Thymus (tissue), 11 donors: ENCODE results near the gene LAMP5. TPM values are rescaled to one million over a fixed set of nuclear protein-coding genes. Genes with fewer than 3 reads are reported as not detected.

Experiments
- DNase-seq, 9 donors: peaks; one replicate each; pipeline ENCODE4 v3.0.0-alpha.2; 2013; ENCODE audit warnings: low spot score in 9 of 9, low read depth in 6 of 9, missing footprints in 1 of 9
- H3K27ac ChIP-seq, 2 donors: one replicate each; pipeline ENCODE4 v1.5.1; 2013; ENCODE audit warnings: control low read depth in 1 of 2, low read depth in 1 of 2, low read length in 1 of 2, mild to moderate bottlenecking in 1 of 2, moderate library complexity in 1 of 2
- H3K27me3 ChIP-seq, 2 donors: one replicate each; pipeline ENCODE4 v1.5.1; 2013; ENCODE audit warnings: low read length in 1 of 2; ENCODE audit not compliant: control insufficient read depth in 2 of 2, insufficient read depth in 1 of 2
- H3K36me3 ChIP-seq, 2 donors: one replicate each; pipeline ENCODE4 v1.5.1; 2013; ENCODE audit warnings: low read length in 1 of 2, mild to moderate bottlenecking in 1 of 2, moderate library complexity in 1 of 2; ENCODE audit not compliant: control insufficient read depth in 2 of 2, insufficient read depth in 2 of 2
- H3K4me1 ChIP-seq, 2 donors: one replicate each; pipeline ENCODE4 v1.5.1; 2013; ENCODE audit warnings: low read length in 2 of 2; ENCODE audit not compliant: control insufficient read depth in 2 of 2, insufficient read depth in 2 of 2
- H3K4me3 ChIP-seq, 2 donors: one replicate each; pipeline ENCODE4 v1.5.1; 2013; ENCODE audit warnings: low read length in 2 of 2, control low read depth in 1 of 2, mild to moderate bottlenecking in 1 of 2
- H3K9me3 ChIP-seq, 2 donors: one replicate each; pipeline ENCODE4 v1.5.1; 2013; ENCODE audit warnings: low read length in 1 of 2, mild to moderate bottlenecking in 1 of 2; ENCODE audit not compliant: control insufficient read depth in 2 of 2, insufficient read depth in 1 of 2
- WGBS: extraction: QIAGEN DNeasy Blood & Tissue Kit; methylation state at CpG from one replicate; pipeline ENCODE4 v1.1.7; 2013; 5-methylcytosine and 5-hydroxymethylcytosine counted together
- polyA plus RNA-seq: library from polyadenylated mRNA; stranded (reverse); fragments of 200-250 nt; gene quantifications from one replicate; pipeline ENCODE4 v1.2.3, GENCODE V29; 2013
- total RNA-seq: library from RNA; stranded (reverse); fragments of 120-200 nt; gene quantifications from one replicate; pipeline ENCODE4 v1.2.4, GENCODE V29; 2013
- donor health status: healthy.

Gene LAMP5
- total and polyA plus RNA-seq, 2 donors: 0.39 to 0.99 TPM

GRCh38 chr20:9572670-9573069, 58.3 kb downstream of the LAMP5 start:
- Histone ChIP-seq H3K27me3 (peaks cover 0 to 4% of the 10 kb centered on the region in 2 donors), H3K27ac (no peak overlapping the region), H3K36me3 (no peaks in the 10 kb centered on the region), H3K4me1 (no peaks in the 10 kb centered on the region), H3K4me3 (no peak overlapping the region), H3K9me3 (no peaks in the 10 kb centered on the region)
- no peak for DNase-seq
- 24% methylated on average over 2 of the region's 2 CpGs for WGBS

- no peak overlapping the region for H3K27ac ChIP-seq
- H3K4me1 ChIP-seq: no peaks in the 10 kb centered on the region
Measured at GRCh38 chr20:9573335-9574151, 59.2 kb downstream of the LAMP5 start.

DNA sequence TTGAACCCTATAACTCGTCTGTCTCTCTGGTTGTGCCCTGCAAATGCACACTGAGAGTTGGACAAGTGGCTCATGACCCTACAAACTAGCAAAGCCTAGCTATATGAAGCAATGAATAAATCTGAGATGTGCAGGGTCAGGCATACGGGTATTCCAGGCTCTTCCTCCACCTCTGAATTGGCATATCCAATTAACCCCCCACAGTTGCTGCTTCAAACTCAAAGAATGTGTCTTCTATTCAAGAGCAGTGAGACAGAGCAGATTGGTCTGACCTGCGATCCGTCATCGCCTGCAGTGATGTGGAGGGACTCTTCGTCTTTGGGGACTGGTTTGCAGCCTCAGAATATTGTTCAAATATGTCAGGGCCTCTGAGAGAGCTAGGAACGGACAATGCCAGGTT, 59.8 kb downstream of the LAMP5 start:
- peaks cover 0 to 4% of the 10 kb centered on the region in 2 donors for H3K27me3 ChIP-seq
- H3K4me3 ChIP-seq: no peak overlapping the region
- WGBS: 63% methylated on average over 7 of the region's 7 CpGs
- H3K27ac ChIP-seq: no peak overlapping the region
- no peaks in the 10 kb centered on the region for H3K4me1 ChIP-seq
- H3K9me3 ChIP-seq: no peaks in the 10 kb centered on the region
- no peaks in the 10 kb centered on the region for H3K36me3 ChIP-seq
- no peak for DNase-seq

More at GRCh38 chr20:9573335-9574151, 59.2 kb downstream of the LAMP5 start:
- peaks cover 0 to 4% of the 10 kb centered on the region in 2 donors for H3K27me3 ChIP-seq
- WGBS: 44% methylated on average over 13 of the region's 13 CpGs
- no peak for DNase-seq
- no peaks in the 10 kb centered on the region for H3K9me3 ChIP-seq
- H3K36me3 ChIP-seq: no peaks in the 10 kb centered on the region
- H3K4me3 ChIP-seq: no peak overlapping the region

- Histone ChIP-seq H3K27ac (no peak overlapping the region), H3K36me3 (no peaks in the 10 kb centered on the region), H3K4me1 (no peaks in the 10 kb centered on the region), H3K27me3 (peaks cover 0 to 4% of the 10 kb centered on the region in 2 donors), H3K4me3 (no peak overlapping the region), H3K9me3 (no peaks in the 10 kb centered on the region)
- DNase-seq: no peak
- 77% methylated on average over 3 of the region's 3 CpGs for WGBS
Measured at GRCh38 chr20:9574776-9575175, 60.4 kb downstream of the LAMP5 start.

DNA sequence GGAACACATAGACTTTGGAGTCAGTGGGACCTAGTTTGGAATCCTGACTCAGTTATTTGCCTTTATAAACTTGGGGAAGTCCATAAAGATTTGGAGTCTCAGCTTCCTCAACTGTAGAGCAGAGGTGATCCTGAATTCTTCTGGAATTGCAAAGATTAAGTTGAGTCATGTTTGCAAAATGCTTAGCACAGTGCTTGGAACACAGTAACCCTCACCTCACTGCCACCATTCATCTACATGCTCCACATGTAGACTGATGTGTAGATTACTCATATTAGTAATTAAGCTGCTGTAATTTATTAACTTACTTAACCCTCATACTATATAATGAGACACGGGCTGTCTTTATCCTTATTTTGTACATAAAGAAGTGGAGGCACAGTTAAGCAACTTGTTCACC, 61.4 kb downstream of the LAMP5 start:
- Histone ChIP-seq H3K27ac (no peak overlapping the region), H3K4me1 (no peaks in the 10 kb centered on the region), H3K36me3 (no peaks in the 10 kb centered on the region), H3K4me3 (no peak overlapping the region), H3K9me3 (no peaks in the 10 kb centered on the region), H3K27me3 (peaks cover 0 to 4% of the 10 kb centered on the region in 2 donors)
- no peak for DNase-seq
- 96% methylated on average over 1 of the region's 1 CpG for WGBS

GRCh38 chr20:9576695-9577094, 62.3 kb downstream of the LAMP5 start:
- no peak for DNase-seq
- no peak overlapping the region for H3K27ac ChIP-seq
- H3K9me3 ChIP-seq: no peaks in the 10 kb centered on the region
- no peak overlapping the region for H3K4me3 ChIP-seq
- H3K27me3 ChIP-seq: peaks cover 0 to 4% of the 10 kb centered on the region in 2 donors
- no peaks in the 10 kb centered on the region for H3K4me1 ChIP-seq
- H3K36me3 ChIP-seq: no peaks in the 10 kb centered on the region
- 86% methylated on average over 4 of the region's 4 CpGs for WGBS

GRCh38 chr20:9577397-9577796, 63.0 kb downstream of the LAMP5 start:
- Histone ChIP-seq H3K9me3 (no peaks in the 10 kb centered on the region), H3K27me3 (peaks cover 0 to 4% of the 10 kb centered on the region in 2 donors), H3K4me1 (no peaks in the 10 kb centered on the region), H3K27ac (no peak overlapping the region), H3K36me3 (no peaks in the 10 kb centered on the region), H3K4me3 (no peak overlapping the region)
- no peak for DNase-seq
- 85% methylated on average over 7 of the region's 7 CpGs for WGBS

GRCh38 chr20:9578594-9578993, 64.2 kb downstream of the LAMP5 start:
- no peaks in the 10 kb centered on the region for H3K9me3 ChIP-seq
- no peak overlapping the region for H3K4me3 ChIP-seq
- peaks cover 0 to under 1% of the 10 kb centered on the region in 2 donors for H3K27me3 ChIP-seq
- no peak for DNase-seq
- 19% methylated on average over 2 of the region's 2 CpGs for WGBS
- H3K27ac ChIP-seq: no peak overlapping the region
- H3K4me1 ChIP-seq: no peaks in the 10 kb centered on the region
- no peaks in the 10 kb centered on the region for H3K36me3 ChIP-seq
